H7 (cell line): ENCODE results near the gene PCDHA5. TPM values are rescaled to one million over a fixed set of nuclear protein-coding genes. Genes with fewer than 3 reads are reported as not detected.

Source experiments
- DNase-seq: peaks from one replicate; pipeline ENCODE4 v3.0.0; 2012
- H3K27me3 ChIP-seq: 2 replicates; pipeline ENCODE4 v1.6.0; 2011; ENCODE audit warnings: mild to moderate bottlenecking, low read length; ENCODE audit not compliant: control insufficient read depth, insufficient read depth
- H3K36me3 ChIP-seq: replicated peaks from 2 replicates; pipeline ENCODE4 v1.5.1; 2011; ENCODE audit warnings: low read length; ENCODE audit not compliant: control insufficient read depth, insufficient read depth
- H3K4me3 ChIP-seq: 2 replicates; pipeline ENCODE4 v1.5.1; 2011; ENCODE audit warnings: low read depth, mild to moderate bottlenecking, control low read depth, low read length, moderate library complexity; ENCODE audit not compliant: insufficient read depth
- total RNA-seq: library from RNA; depleted of rRNA; stranded (reverse); fragments of >200 nt; shearing (Covaris generic); gene quantifications from 2 replicates; pipeline ENCODE4 v1.2.3, GENCODE V29; 2014; rRNA removed

Gene PCDHA5
- total RNA-seq, 1 experiment from 2014 or later: 0.28 TPM

DNA sequence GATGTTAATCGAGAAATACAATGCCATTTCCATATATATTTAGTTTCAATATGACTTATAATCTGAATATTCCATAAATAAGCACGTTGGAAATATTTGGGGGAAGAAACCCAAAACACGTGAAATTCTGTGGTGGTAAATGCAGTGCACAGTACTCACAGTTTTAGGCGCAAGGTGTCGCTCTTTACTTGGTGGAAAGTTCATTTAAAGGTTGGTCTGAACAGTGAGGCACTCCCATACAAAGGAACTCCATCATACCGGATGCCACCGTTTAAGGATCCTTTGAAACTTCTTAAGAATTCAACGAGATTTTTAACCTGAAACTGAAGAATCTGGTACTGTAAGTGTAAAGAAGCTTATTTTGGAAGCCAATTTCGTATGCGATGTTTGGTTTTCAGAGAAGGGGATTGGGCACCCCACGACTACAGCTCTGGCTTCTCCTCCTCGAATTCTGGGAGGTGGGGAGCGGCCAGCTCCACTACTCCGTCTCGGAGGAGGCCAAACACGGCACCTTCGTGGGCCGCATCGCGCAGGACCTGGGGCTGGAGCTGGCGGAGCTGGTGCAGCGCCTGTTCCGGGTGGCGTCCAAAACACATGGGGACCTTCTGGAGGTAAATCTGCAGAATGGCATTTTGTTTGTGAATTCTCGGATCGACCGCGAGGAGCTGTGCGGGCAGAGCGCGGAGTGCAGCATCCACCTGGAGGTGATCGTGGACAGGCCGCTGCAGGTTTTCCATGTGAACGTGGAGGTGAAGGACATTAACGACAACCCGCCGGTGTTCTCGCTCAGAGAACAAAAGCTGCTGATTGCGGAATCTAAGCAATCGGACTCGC is 47.5 kb downstream of the PCDHA5 start, which contains the start of gene PCDHA11:
Gene PCDHA11, plus strand, starts transcription at position 237 of the 834 bp plus-strand sequence. Its CDS starts 147 bp downstream, at position 384.
- Histone ChIP-seq H3K36me3 (no peaks in the 10 kb centered on the region), H3K4me3 (peak within 1 kb of the TSS; percentile 47), H3K27me3 (no peaks in the 10 kb centered on the region)
- peak; percentile 81 for DNase-seq

DNA sequence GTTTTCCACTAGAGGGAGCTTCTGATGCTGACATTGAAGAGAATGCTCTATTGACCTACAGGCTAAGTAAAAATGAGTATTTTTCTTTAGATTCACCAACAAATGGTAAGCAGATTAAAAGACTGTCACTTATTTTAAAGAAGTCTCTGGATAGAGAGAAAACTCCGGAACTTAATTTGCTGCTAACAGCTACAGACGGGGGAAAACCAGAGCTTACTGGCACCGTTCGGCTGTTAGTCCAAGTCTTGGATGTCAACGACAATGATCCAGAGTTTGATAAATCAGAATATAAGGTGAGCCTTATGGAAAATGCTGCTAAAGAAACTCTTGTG is 48.1 kb downstream of the PCDHA5 start:
- no peak for DNase-seq
- Histone ChIP-seq H3K27me3 (no peaks in the 10 kb centered on the region), H3K36me3 (no peaks in the 10 kb centered on the region), H3K4me3 (peak overlapping the region; percentile 47)

DNA sequence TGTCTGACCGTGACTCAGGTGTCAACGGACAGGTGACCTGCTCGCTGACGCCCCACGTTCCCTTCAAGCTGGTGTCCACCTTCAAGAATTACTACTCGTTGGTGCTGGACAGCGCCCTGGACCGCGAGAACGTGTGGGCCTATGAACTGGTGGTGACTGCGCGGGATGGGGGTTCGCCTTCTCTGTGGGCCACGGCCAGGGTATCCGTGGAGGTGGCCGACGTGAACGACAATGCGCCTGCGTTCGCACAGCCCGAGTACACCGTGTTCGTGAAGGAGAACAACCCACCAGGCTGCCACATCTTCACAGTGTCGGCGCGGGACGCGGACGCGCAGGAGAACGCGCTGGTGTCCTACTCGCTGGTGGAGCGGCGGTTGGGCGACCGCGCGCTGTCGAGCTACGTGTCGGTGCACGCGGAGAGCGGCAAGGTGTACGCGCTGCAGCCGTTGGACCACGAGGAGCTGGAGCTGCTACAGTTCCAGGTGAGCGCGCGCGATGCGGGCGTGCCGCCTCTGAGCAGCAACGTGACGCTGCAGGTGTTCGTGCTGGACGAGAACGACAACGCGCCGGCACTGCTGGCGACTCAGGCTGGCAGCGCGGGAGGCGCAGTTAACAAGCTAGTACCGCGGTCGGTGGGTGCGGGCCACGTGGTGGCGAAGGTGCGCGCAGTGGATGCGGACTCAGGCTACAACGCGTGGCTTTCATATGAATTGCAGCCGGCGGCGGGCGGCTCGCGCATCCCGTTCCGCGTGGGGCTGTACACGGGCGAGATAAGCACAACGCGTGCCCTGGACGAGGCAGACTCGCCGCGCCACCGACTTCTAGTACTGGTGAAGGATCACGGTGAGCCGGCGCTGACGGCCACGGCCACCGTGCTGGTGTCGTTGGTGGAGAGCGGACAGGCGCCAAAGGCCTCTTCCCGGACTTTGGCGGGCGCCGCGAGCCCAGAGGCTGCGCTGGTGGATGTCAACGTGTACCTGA is 49.1 kb downstream of the PCDHA5 start:
- no peaks in the 10 kb centered on the region for H3K36me3 ChIP-seq
- H3K4me3 ChIP-seq: no peak overlapping the region
- DNase-seq: no peak

More for the DNA sequence above, 49.1 kb downstream of the PCDHA5 start:
- H3K27me3 ChIP-seq: no peaks in the 10 kb centered on the region

Other genes with a start within 250 kb of the PCDHA5 start
- gene CD14, start 188.4 kb upstream of the PCDHA5 start, total RNA-seq: 0.21 TPM in 1 of 2 replicates, not detected in the other
- 27.1 and 34.4 TPM in 2 replicates for gene TMCO6, start 182.2 kb upstream of the PCDHA5 start, total RNA-seq
- gene NDUFA2, start 174.0 kb upstream of the PCDHA5 start, total RNA-seq: 136 and 144 TPM in 2 replicates
- 55.5 and 76.3 TPM in 2 replicates for gene IK, start 173.8 kb upstream of the PCDHA5 start, total RNA-seq
- gene WDR55, start 156.7 kb upstream of the PCDHA5 start, total RNA-seq: 15.7 and 24.0 TPM in 2 replicates
- 0.83 and 0.85 TPM in 2 replicates for gene DND1, start 148.0 kb upstream of the PCDHA5 start, total RNA-seq
- gene HARS1, start 130.2 kb upstream of the PCDHA5 start, total RNA-seq: 45.3 and 46.6 TPM in 2 replicates
- 31.8 and 33.5 TPM in 2 replicates for gene HARS2, start 130.2 kb upstream of the PCDHA5 start, total RNA-seq
- gene ZMAT2, start 121.2 kb upstream of the PCDHA5 start, total RNA-seq: 42.3 and 42.7 TPM in 2 replicates
- not detected in 2 replicates for gene PCDHA1, start 35.5 kb upstream of the PCDHA5 start, total RNA-seq
- gene PCDHA2, start 26.8 kb upstream of the PCDHA5 start, total RNA-seq: not detected in 2 replicates
- gene PCDHA3, start 20.6 kb upstream of the PCDHA5 start, total RNA-seq: not detected in 2 replicates
- gene PCDHA4, start 14.5 kb upstream of the PCDHA5 start, total RNA-seq: 6.0 and 7.6 TPM in 2 replicates
- gene PCDHA6, start 6.3 kb downstream of the PCDHA5 start, total RNA-seq: 0.30 and 0.42 TPM in 2 replicates
- 0.28 and 0.37 TPM in 2 replicates for gene PCDHA7, start 12.7 kb downstream of the PCDHA5 start, total RNA-seq
- gene PCDHA8, start 19.6 kb downstream of the PCDHA5 start, total RNA-seq: 0.11 and 0.14 TPM in 2 replicates
- gene PCDHA9, start 26.8 kb downstream of the PCDHA5 start, total RNA-seq: 0.03 TPM in 1 of 2 replicates, not detected in the other
- 0.11 and 0.28 TPM in 2 replicates for gene PCDHA10, start 34.3 kb downstream of the PCDHA5 start, total RNA-seq
- 10.0 and 10.2 TPM in 2 replicates for gene PCDHA11, start 47.3 kb downstream of the PCDHA5 start, total RNA-seq
- gene PCDHA12, start 53.7 kb downstream of the PCDHA5 start, total RNA-seq: 1.9 and 2.3 TPM in 2 replicates
- gene PCDHA13, start 60.5 kb downstream of the PCDHA5 start, total RNA-seq: 1.6 and 2.5 TPM in 2 replicates
- 10.3 and 17.3 TPM in 2 replicates for gene PCDHAC1, start 104.7 kb downstream of the PCDHA5 start, total RNA-seq
- gene PCDHAC2, start 144.9 kb downstream of the PCDHA5 start, total RNA-seq: 21.2 and 24.2 TPM in 2 replicates
- gene PCDHB1, start 229.8 kb downstream of the PCDHA5 start, total RNA-seq: 0.10 and 0.30 TPM in 2 replicates